HG03196 (cell line): ENCODE data around the gene ENPP3.

Experiments
- ATAC-seq: cut with Tn5 transposase; IDR thresholded peaks from one replicate; pipeline ENCODE4 v1.9.1; 2021; ENCODE audit not compliant: unreplicated experiment

ENPP3 gene

GRCh38 chr6:131642565-131642964 lies 5.5 kb downstream of the ENPP3 start:
- ATAC-seq: no peak

- ATAC-seq: no peak
These were observed 6.0 kb downstream of the ENPP3 start for GRCh38 chr6:131642987-131643611.

GRCh38 chr6:131643855-131644460 lies 6.9 kb downstream of the ENPP3 start:
- ATAC-seq: no peak

GRCh38 chr6:131644921-131645320 lies 7.8 kb downstream of the ENPP3 start:
- ATAC-seq: no peak

- no peak for ATAC-seq
These were observed 8.7 kb downstream of the ENPP3 start for GRCh38 chr6:131645846-131646245.

GRCh38 chr6:131646249-131646670 lies 9.2 kb downstream of the ENPP3 start:
- no peak for ATAC-seq

- no peak for ATAC-seq
These were observed 14.7 kb downstream of the ENPP3 start for GRCh38 chr6:131651782-131652181.

GRCh38 chr6:131652472-131652871 lies 15.4 kb downstream of the ENPP3 start:
- ATAC-seq: no peak

GRCh38 chr6:131654326-131654725 lies 17.2 kb downstream of the ENPP3 start:
- ATAC-seq: no peak

- ATAC-seq: no peak
These were observed 18.3 kb downstream of the ENPP3 start for GRCh38 chr6:131655387-131655786.

- ATAC-seq: no peak
These were observed 18.8 kb downstream of the ENPP3 start for GRCh38 chr6:131655951-131656350.

- no peak for ATAC-seq
These were observed 19.6 kb downstream of the ENPP3 start for GRCh38 chr6:131656667-131657066.

- ATAC-seq: no peak
These were observed 20.1 kb downstream of the ENPP3 start for GRCh38 chr6:131657222-131657621.

GRCh38 chr6:131657630-131658111 lies 20.6 kb downstream of the ENPP3 start:
- ATAC-seq: no peak

GRCh38 chr6:131658287-131658686 lies 21.2 kb downstream of the ENPP3 start:
- no peak for ATAC-seq

- ATAC-seq: no peak
These were observed 23.1 kb downstream of the ENPP3 start for GRCh38 chr6:131660195-131660594.

- ATAC-seq: no peak
These were observed 26.6 kb downstream of the ENPP3 start for GRCh38 chr6:131663578-131664165.

GRCh38 chr6:131669891-131670290 lies 32.8 kb downstream of the ENPP3 start:
- ATAC-seq: no peak

GRCh38 chr6:131673184-131673583 lies 36.1 kb downstream of the ENPP3 start:
- no peak for ATAC-seq

- no peak for ATAC-seq
These were observed 41.3 kb downstream of the ENPP3 start for GRCh38 chr6:131678442-131678841.

GRCh38 chr6:131680868-131681267 lies 43.8 kb downstream of the ENPP3 start:
- ATAC-seq: no peak

GRCh38 chr6:131681585-131681984 lies 44.5 kb downstream of the ENPP3 start:
- ATAC-seq: no peak
